Activated CD8-positive, alpha-beta memory T cell treated with anti-CD3 and anti-CD28 coated beads, Interleukin-2, amount 50 U/mL, for 1 hour (primary cell): Measurements from ENCODE around the gene JAM2.
A peak's percentile ranks its signal among the peaks of the same experiment; 100 is the strongest.
"Not testable (repeated sequence)": the region's sequence is repeated elsewhere in the genome, so short reads cannot be mapped to it uniquely, and the experiment has no call there.

Experiments
- DNase-seq: peaks from one replicate; pipeline ENCODE4 v3.0.0-alpha.2; 2020; ENCODE audit errors: extremely low read depth

JAM2 gene

GRCh38 chr21:25646474-25646873 lies 7.4 kb downstream of the JAM2 start:
- no peak for DNase-seq

- DNase-seq: no peak
Measured at GRCh38 chr21:25647647-25648046, 8.6 kb downstream of the JAM2 start.

- no peak for DNase-seq
Measured at GRCh38 chr21:25649146-25649545, 10.1 kb downstream of the JAM2 start.

- DNase-seq: no peak
Measured at GRCh38 chr21:25656412-25656811, 17.4 kb downstream of the JAM2 start.

GRCh38 chr21:25657140-25657539 lies 18.1 kb downstream of the JAM2 start:
- DNase-seq: no peak

- no peak for DNase-seq
Measured at GRCh38 chr21:25658427-25659035, 19.5 kb downstream of the JAM2 start.

- no peak for DNase-seq
Measured at GRCh38 chr21:25660233-25660632, 21.2 kb downstream of the JAM2 start.

- DNase-seq: no peak
Measured at GRCh38 chr21:25664491-25664931, 25.5 kb downstream of the JAM2 start.

- no peak for DNase-seq
Measured at GRCh38 chr21:25670726-25671125, 31.7 kb downstream of the JAM2 start.

- DNase-seq: no peak
Measured at GRCh38 chr21:25676451-25676850, 37.4 kb downstream of the JAM2 start.

GRCh38 chr21:25682382-25682781 lies 43.3 kb downstream of the JAM2 start:
- DNase-seq: no peak

- DNase-seq: no peak
Measured at GRCh38 chr21:25687787-25688186, 48.7 kb downstream of the JAM2 start.

GRCh38 chr21:25688275-25689155 lies 49.5 kb downstream of the JAM2 start:
- DNase-seq: no peak

- DNase-seq: no peak
Measured at GRCh38 chr21:25689226-25689625, 50.2 kb downstream of the JAM2 start.

GRCh38 chr21:25691976-25692375 lies 52.9 kb downstream of the JAM2 start:
- DNase-seq: no peak

- DNase-seq: not testable (repeated sequence)
Measured at GRCh38 chr21:25695461-25695860, 56.4 kb downstream of the JAM2 start.

- DNase-seq: no peak
Measured at GRCh38 chr21:25700741-25701140, 61.7 kb downstream of the JAM2 start.

GRCh38 chr21:25701529-25701928 lies 62.5 kb downstream of the JAM2 start:
- DNase-seq: no peak

- peak; percentile 10 for DNase-seq
Measured at GRCh38 chr21:25708467-25709065, 69.5 kb downstream of the JAM2 start.

- DNase-seq: no peak
Measured at GRCh38 chr21:25709684-25710265, 70.7 kb downstream of the JAM2 start.

GRCh38 chr21:25710550-25710949 lies 71.5 kb downstream of the JAM2 start:
- DNase-seq: no peak

- not testable (repeated sequence) for DNase-seq
Measured at GRCh38 chr21:25714066-25714465, 75.0 kb downstream of the JAM2 start.
